HG03342 (cell line): ENCODE data around the gene MAGEB17.

Experiments used
- ATAC-seq: cut with Tn5 transposase; IDR thresholded peaks from one replicate; pipeline ENCODE4 v1.9.1; 2021; ENCODE audit warnings: mild to moderate bottlenecking, moderate library complexity; ENCODE audit not compliant: unreplicated experiment

MAGEB17 gene

DNA sequence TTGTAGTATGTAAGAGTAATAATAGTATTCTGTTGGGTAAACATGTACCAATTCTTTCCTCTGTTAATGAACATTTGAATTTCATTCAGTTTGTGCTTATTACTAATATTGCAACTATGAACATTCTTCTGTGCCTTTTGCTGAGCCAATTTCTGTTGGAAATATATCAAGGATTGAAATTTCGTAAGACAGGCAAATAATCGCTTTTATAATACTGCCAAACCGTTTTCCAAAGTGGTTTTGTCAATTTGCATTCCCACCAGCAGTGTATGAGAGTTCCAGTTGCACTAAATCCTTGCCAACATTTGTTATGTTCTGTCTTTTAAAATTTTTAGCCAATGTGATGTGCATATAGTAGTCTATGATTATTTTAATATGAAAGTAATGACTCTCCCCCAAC lies 38.6 kb downstream of the MAGEB17 start:
- ATAC-seq, result no peak

- ATAC-seq, result no peak
Measured at GRCh38 chrX:16207634-16208033, 40.4 kb downstream of the MAGEB17 start.

- ATAC-seq, result no peak
Measured at GRCh38 chrX:16208601-16209000, 41.3 kb downstream of the MAGEB17 start.

GRCh38 chrX:16210061-16210460 lies 42.8 kb downstream of the MAGEB17 start:
- ATAC-seq, result no peak

GRCh38 chrX:16212024-16212423 lies 44.7 kb downstream of the MAGEB17 start:
- no peak for ATAC-seq

DNA sequence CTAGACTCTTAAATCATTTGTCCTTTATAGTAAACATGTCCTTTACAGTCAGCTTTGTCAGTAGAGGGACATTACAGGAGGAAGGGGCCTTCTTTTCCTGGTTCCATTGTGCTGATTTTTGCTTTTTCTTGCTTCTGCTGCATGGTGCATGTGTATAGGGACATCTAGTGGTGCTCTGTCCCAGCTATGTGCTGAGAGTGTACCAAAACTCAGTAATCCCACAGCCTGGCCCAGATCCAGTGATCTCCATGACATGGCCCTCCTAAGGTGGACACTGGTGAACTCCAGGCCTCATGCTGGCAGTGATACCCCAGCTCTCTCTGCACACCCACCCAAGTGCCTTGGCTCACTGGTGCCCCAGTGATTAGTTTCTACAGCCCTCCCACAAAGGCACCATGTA lies 45.2 kb downstream of the MAGEB17 start:
- no peak for ATAC-seq

GRCh38 chrX:16213961-16214360 lies 46.7 kb downstream of the MAGEB17 start:
- no peak for ATAC-seq

DNA sequence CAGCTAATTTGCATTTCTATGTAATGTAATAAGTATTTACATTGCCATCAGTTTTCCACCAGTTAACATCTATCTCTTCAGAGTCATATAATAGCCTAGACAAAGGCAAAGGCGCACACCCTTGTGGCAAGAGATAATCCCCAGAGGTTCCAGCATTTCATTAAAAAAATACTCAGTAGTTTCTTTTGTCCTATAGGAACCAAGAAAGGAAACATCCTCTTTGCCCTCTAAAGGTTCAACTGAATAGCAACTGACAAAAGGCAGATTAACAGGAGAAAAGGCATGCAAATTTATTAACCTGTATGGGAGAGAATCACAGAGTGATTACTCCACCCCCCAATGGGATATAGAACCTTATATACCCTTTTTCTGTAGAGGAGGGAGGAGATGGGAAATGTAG lies 48.4 kb downstream of the MAGEB17 start:
- ATAC-seq, result no peak
